NT2/D1 (cell line): ENCODE results near the gene CPEB2.

ENCODE experiments used
- SUZ12 ChIP-seq: IDR thresholded peaks from 2 replicates; pipeline ENCODE4 v1.6.1; 2011; ENCODE audit not compliant: insufficient read length, insufficient read depth; ENCODE audit errors: extremely low read depth
- YY1 ChIP-seq: IDR thresholded peaks from 2 replicates; pipeline ENCODE4 v1.6.1; 2011; ENCODE audit not compliant: insufficient read length, insufficient read depth
- ZNF274 ChIP-seq: IDR thresholded peaks from 2 replicates; pipeline ENCODE4 v1.6.1; 2011; ENCODE audit warnings: mild to moderate bottlenecking, low read depth, low read length

- TF ChIP-seq YY1 (no peak), ZNF274 (no peak), SUZ12 (no peak)
Observed at GRCh38 chr4:15065516-15065915, 63.2 kb downstream of the CPEB2 start.
